Omental fat pad (tissue), 4 donors: ENCODE results near the gene FANCD2. TPM values are rescaled to one million over a fixed set of nuclear protein-coding genes. Genes with fewer than 3 reads are reported as not detected.
A peak's percentile ranks its signal among the peaks of the same experiment; 100 is the strongest.

Experiments used
- ATAC-seq: fragments of 150-250 bp; one replicate; pipeline ENCODE4 v1.9.1; 2016; ENCODE audit warnings: mild to moderate bottlenecking, moderate library complexity; ENCODE audit not compliant: low FRiP score
- DNase-seq: peaks from one replicate; pipeline ENCODE4 v3.0.0-alpha.2; 2019; ENCODE audit warnings: low spot score
- total RNA-seq, 4 donors: library from RNA; depleted of rRNA; stranded (reverse); fragments of >200 nt; gene quantifications; one replicate each; pipeline ENCODE4 v1.1.0, GENCODE V29; 2016
- TF ChIP-seq, protein P1 (sequence below), 3 donors: fragments of 450-650 bp; IDR thresholded peaks; one replicate each; pipeline ENCODE4 v1.5.1; 2016 to 2017; ENCODE audit warnings: antibody characterized with exemption in 3 of 3, mild to moderate bottlenecking in 3 of 3, moderate library complexity in 2 of 3

FANCD2 gene
- total RNA-seq: 1 to 10 TPM; 1.7 to 3.5 (median 3.3) TPM

DNA sequence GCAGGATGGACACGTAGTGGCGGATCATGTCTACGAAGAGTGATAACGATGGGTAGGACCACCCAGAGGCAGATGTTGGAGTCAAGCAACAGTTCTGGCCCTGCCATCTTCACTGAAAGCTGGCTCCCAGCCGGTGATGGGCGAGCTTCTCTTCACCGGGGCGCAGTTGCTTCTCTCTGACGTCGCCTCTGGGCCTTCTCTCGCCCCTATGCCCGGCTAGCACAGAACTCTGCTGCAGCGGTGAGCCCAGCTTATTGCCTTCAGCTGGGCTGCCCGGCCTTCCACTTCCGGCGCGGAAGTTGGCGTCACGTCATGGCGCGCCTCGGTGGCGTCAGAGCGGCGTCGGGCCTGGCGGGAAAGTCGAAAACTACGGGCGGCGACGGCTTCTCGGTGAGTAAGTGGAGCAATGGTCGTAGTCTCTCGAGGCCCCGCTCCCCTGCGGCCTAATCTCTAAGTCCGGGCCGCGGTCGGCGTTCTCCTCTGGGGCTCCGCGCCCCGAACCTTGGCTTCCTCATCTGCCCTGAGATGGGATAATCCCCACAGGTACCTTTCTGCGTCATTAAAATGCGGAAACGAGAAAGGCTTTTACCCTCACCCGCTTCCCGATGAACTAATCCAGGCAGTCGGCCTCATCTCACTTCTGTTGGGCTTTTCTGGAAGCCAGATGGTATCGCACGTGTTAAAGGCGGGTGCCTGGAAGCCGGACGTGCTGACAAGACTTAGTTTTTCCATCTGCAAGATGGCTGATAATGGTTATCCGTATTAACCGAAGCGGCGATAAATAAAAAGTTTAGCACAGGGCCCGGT lies at the start of gene FANCD2:
TSS of gene FANCD2 (plus strand) at position 354 of the 807 bp plus-strand sequence. CDS start 2,221 bp downstream, outside the sequence.
- DNase-seq (peak; percentile 70), ATAC-seq (peak; percentile 77)
- TF ChIP-seq, protein P1, sequence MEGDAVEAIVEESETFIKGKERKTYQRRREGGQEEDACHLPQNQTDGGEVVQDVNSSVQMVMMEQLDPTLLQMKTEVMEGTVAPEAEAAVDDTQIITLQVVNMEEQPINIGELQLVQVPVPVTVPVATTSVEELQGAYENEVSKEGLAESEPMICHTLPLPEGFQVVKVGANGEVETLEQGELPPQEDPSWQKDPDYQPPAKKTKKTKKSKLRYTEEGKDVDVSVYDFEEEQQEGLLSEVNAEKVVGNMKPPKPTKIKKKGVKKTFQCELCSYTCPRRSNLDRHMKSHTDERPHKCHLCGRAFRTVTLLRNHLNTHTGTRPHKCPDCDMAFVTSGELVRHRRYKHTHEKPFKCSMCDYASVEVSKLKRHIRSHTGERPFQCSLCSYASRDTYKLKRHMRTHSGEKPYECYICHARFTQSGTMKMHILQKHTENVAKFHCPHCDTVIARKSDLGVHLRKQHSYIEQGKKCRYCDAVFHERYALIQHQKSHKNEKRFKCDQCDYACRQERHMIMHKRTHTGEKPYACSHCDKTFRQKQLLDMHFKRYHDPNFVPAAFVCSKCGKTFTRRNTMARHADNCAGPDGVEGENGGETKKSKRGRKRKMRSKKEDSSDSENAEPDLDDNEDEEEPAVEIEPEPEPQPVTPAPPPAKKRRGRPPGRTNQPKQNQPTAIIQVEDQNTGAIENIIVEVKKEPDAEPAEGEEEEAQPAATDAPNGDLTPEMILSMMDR (IDR thresholded peaks at IDR 0.05): no peak

DNA sequence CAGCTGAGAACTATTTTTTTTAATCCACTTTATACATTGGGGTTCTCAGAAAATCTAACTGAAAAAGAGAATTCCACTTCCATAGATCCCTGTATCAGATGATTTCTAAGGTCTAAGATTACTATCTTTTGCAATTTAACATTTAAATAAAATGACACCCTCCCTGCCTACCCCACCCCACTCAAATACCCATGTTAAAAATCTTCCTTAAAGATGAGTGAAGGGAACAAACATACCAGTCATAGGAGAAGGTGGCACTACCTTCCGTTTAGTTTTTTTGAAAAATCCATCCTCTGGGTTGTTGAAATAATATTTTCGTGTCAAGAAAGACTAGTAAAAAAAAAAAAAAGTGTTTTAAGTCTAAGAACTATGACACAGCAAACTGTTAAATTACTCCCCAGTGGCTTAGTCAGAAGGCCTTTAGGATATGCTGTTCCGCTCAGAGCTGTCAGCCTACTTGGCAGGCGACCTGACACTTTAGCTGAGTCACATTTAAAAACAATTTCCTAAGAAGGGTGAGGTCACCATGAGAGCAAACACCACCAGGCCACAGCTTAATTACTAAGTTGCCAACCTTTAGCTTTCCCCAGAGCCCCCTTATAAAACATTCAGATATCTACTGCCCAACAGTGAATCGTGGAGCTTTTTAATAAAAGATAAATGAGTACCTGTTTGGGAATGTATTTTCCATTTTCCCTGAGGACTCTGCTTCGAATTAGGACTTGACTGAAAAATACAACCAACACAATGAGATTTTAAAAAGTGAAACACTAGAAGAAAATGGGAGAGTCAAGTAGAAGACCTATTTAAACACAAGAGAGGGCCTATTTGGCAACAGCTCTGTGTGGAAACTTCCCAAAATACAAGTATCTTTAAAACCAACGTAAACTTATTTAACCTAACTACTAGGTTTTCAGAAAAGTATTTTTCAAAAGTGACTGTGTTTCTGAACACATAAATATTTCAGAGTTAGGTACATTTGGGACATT lies 49.2 kb upstream of the FANCD2 start:
- peak; percentile 96 for ATAC-seq
- TF ChIP-seq, protein P1 (IDR thresholded peaks at IDR 0.05): no peak
- DNase-seq: no peak

DNA sequence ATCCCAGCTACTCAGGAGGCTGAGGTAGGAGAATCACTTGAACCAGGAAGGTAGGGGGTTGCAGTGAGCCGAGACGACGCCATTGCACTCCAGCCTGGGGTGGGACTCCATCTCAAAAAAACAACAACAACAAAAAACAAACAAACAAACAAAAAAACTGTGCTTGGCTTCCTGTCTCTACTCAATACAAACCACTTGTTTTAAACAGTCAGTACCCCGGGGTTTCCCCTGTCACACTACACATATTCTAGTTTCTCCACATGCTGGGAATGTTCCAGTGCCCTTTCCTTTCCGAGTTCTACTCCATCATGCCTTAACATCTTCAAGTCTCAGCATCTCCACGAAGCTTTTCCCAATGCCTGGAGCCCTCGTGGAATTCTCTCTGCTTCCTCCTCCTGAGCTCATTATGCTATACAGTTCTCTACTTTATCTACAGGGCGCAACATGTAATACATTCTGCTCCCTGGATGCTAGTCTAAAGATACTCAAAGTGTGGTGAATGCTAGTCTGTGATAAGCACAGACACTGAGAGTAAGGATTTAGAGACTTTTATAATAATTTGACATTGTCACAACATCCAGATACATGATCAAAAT lies 47.4 kb upstream of the FANCD2 start:
- ATAC-seq: no peak
- no peak for DNase-seq
- TF ChIP-seq, protein P1 (IDR thresholded peaks at IDR 0.05): no peak

DNA sequence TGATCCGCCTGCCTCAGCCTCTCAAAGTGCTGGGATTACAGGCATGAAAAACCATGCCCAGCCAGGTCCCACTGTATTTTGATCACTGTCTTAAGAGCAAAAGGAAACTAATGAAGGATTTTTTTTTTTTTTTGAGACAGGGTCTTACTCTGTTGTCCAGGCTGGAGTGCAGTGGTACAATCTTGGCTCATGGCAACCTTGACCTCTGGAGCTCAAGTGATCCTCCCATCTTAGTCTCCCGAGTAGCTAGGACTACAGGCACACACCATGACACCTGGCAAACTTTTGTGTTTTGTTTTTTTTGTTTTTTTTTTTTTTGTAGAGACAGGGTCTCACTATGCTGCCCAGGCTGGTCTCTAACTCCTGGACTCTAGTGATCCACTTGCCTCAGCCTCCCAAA lies 46.0 kb upstream of the FANCD2 start:
- DNase-seq: no peak
- TF ChIP-seq, protein P1 (IDR thresholded peaks at IDR 0.05): no peak
- no peak for ATAC-seq

DNA sequence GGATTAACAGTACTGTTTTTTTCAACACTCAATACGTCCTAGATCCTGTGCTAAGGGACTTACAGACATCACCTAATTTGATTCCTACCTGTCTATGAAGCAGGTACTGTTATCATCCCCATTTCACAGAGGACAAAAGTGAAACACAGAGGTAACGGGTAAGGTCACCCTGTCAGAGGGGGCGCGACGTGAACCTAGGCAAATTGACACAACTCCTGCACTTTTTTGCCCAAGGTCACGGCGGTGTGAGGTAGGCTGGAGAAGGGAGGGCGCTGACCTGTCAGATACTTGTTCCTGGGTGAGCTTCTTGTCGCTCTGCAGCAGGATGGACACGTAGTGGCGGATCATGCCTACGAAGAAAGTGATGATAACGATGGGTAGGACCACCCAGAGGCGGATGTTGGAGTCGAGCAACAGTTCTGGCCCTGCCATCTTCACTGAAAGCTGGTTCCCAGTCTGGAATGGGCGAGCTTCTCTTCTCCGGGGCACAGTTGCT lies 40.0 kb upstream of the FANCD2 start:
- DNase-seq: no peak
- TF ChIP-seq, protein P1 (IDR thresholded peaks at IDR 0.05): no peak
- peak; percentile 43 for ATAC-seq

DNA sequence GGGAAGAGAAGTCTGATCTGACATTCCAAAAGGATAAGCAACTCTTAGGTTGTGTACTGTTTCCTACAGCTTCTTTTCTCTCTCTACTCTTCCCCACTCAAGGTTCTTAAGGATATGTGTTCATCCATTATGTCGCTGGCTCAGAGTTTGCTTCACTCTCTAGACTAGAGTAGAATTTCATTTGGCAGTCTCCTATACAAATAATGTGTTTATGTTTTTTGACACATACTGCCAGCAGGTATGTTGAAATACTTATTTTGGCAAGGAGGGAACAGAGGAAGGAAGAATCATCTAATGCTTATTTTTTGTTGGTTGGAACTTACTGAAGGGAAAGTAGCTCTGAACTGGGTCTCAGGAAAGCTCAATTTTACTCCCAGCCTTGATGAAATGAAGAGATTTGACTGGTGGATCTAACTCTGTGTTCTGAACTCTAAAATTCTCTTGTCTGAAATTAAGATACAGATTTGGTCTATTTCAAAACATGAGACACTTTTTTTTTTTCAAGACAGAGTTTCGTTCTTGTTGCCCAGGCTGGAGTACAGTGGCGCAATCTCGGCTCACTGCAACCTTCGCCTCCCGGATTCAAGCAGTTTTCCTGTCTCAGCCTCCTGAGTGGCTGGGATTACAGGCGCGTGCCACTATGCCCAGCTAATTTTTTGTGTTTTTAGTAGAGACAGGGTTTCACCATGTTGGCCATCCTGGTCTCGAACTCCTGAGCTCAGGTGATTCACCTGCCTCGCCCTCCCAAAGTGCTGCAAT lies 32.0 kb upstream of the FANCD2 start:
- DNase-seq (no peak), ATAC-seq (peak; percentile 75)
- TF ChIP-seq, protein P1 (IDR thresholded peaks at IDR 0.05): no peak
